Right atrium auricular region (tissue), 2 donors: ENCODE data around the gene RHOG. TPM values are rescaled to one million over a fixed set of nuclear protein-coding genes. Genes with fewer than 3 reads are reported as not detected.

Experiments
- DNase-seq: peaks from one replicate; pipeline ENCODE4 v3.0.0-alpha.2; 2019; ENCODE audit warnings: low spot score
- H3K27ac ChIP-seq, 2 donors: fragments of 200-600 bp; sonication (generic); 1 replicate in 1 of 2; 2 replicates in 1 of 2; pipeline ENCODE4 v1.5.1; 2016 to 2019
- H3K27me3 ChIP-seq, 2 donors: fragments of 200-600 bp; sonication (generic); one replicate each; pipeline versions ENCODE4 v1.5.1 to v1.6.0; 2017 to 2019
- H3K36me3 ChIP-seq: fragments of 200-600 bp; sonication (generic); one replicate; pipeline ENCODE4 v1.5.1; 2016
- H3K4me1 ChIP-seq, 2 donors: fragments of 200-600 bp; sonication (generic); one replicate each; pipeline versions ENCODE4 v1.5.1 to v1.6.0; 2017 to 2019
- H3K4me3 ChIP-seq, 2 donors: fragments of 200-600 bp; sonication (generic); 1 replicate in 1 of 2; 2 replicates in 1 of 2; pipeline ENCODE4 v1.5.1; 2017 to 2019; ENCODE audit warnings: mild to moderate bottlenecking in 1 of 2, moderate library complexity in 1 of 2
- H3K9me3 ChIP-seq, 2 donors: fragments of 200-600 bp; sonication (generic); one replicate each; pipeline ENCODE4 v1.5.1; 2019
- CTCF ChIP-seq, 2 donors: fragments of 200-600 bp; sonication (generic); IDR thresholded peaks; one replicate each; pipeline ENCODE4 v1.5.1; 2019; ENCODE audit warnings: antibody characterized with exemption in 2 of 2
- total RNA-seq, 2 donors: library from RNA; depleted of rRNA; stranded (reverse); fragments of >200 nt; gene quantifications; one replicate each; pipeline ENCODE4 v1.1.0, GENCODE V29; 2016

The RHOG gene
- total RNA-seq, 2 donors from 2014 or later: 20.1 to 48.9 TPM

GRCh38 chr11:3825473-3826154 lies 15.1 kb downstream of the RHOG start:
- no peak for TF ChIP-seq CTCF (IDR thresholded peaks at IDR 0.05)

GRCh38 chr11:3824714-3825472 lies 15.9 kb downstream of the RHOG start:
- DNase-seq: no peak
- H3K27ac ChIP-seq: no peak overlapping the region

More at GRCh38 chr11:3825473-3826154, 15.1 kb downstream of the RHOG start:
- no peak for DNase-seq
- Histone ChIP-seq H3K36me3 (peaks cover 17% of the 10 kb centered on the region), H3K4me1 (peaks cover 0 to 3% of the 10 kb centered on the region in 2 donors), H3K27me3 (no peaks in the 10 kb centered on the region), H3K27ac (no peak overlapping the region), H3K9me3 (no peaks in the 10 kb centered on the region), H3K4me3 (no peak overlapping the region)

DNA sequence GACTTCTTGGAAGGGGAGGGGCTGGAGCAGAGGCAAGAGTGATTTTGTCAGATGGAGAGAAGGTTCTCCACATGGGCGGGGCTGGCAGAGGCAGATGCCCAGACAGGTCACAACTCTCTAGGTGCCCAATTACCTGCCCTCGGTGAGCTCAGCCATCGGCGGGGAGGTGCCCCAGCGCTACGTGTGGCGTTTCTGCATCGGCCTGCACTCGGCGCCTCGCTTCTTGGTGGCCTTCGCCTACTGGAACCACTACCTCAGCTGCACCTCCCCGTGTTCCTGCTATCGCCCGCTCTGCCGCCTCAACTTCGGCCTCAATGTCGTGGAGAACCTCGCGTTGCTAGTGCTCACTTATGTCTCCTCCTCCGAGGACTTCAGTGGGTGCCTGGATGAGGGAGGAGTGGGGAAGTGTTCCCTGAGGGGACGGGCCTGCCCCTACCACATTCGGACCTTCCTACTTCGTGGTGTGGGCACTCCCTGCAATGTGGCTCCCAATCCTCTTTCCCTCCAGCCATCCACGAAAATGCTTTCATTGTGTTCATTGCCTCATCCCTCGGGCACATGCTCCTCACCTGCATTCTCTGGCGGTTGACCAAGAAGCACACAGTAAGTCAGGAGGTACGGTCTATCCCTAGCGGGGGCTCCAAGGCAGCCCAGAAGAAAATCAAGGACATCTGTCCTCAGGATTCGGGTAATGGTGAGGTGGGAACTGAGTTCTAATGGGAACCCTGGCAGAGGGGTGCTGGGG lies 16.8 kb downstream of the RHOG start:
- H3K27ac ChIP-seq: no peak overlapping the region
- no peaks in the 10 kb centered on the region for H3K9me3 ChIP-seq
- no peak for TF ChIP-seq CTCF (IDR thresholded peaks at IDR 0.05)
- DNase-seq: no peak
- no peak overlapping the region for H3K4me3 ChIP-seq
- no peaks in the 10 kb centered on the region for H3K27me3 ChIP-seq
- H3K4me1 ChIP-seq: no peaks in the 10 kb centered on the region
- H3K36me3 ChIP-seq: peaks cover 17% of the 10 kb centered on the region

More at GRCh38 chr11:3824714-3825472, 15.9 kb downstream of the RHOG start:
- Histone ChIP-seq H3K27me3 (no peaks in the 10 kb centered on the region), H3K9me3 (no peaks in the 10 kb centered on the region), H3K36me3 (peaks cover 17% of the 10 kb centered on the region), H3K4me3 (no peak overlapping the region), H3K4me1 (no peaks in the 10 kb centered on the region)
- TF ChIP-seq CTCF (IDR thresholded peaks at IDR 0.05): peak; percentile 30 to 66

GRCh38 chr11:3823303-3823702 lies 17.5 kb downstream of the RHOG start:
- Histone ChIP-seq H3K27me3 (no peaks in the 10 kb centered on the region), H3K36me3 (peaks cover 17% of the 10 kb centered on the region), H3K9me3 (no peaks in the 10 kb centered on the region), H3K4me1 (no peaks in the 10 kb centered on the region), H3K4me3 (no peak overlapping the region), H3K27ac (no peak overlapping the region)
- no peak for DNase-seq
- TF ChIP-seq CTCF (IDR thresholded peaks at IDR 0.05): no peak

GRCh38 chr11:3822312-3822711 lies 18.4 kb downstream of the RHOG start:
- Histone ChIP-seq H3K27me3 (no peaks in the 10 kb centered on the region), H3K4me1 (no peaks in the 10 kb centered on the region), H3K27ac (no peak overlapping the region)

More at GRCh38 chr11:3822312-3822711, 18.4 kb downstream of the RHOG start:
- DNase-seq: no peak
- Histone ChIP-seq H3K4me3 (no peak overlapping the region), H3K9me3 (no peaks in the 10 kb centered on the region), H3K36me3 (peaks cover 7% of the 10 kb centered on the region)
- TF ChIP-seq CTCF (IDR thresholded peaks at IDR 0.05): no peak
